Breast epithelium (tissue), 4 donors: ENCODE results near the gene MUC4. TPM values are rescaled to one million over a fixed set of nuclear protein-coding genes. Genes with fewer than 3 reads are reported as not detected.
"Not testable (repeated sequence)": the region's sequence is repeated elsewhere in the genome, so short reads cannot be mapped to it uniquely, and the experiment has no call there.

Experiments
- DNase-seq, 2 donors: peaks; one replicate each; pipeline ENCODE4 v3.0.0-alpha.2; 2019; ENCODE audit warnings: low spot score in 2 of 2
- H3K27ac ChIP-seq, 2 donors: fragments of 200-600 bp; sonication (generic) in 1 of 2; one replicate each; pipeline ENCODE4 v1.5.1; 2016 to 2019; ENCODE audit warnings: mild to moderate bottlenecking in 1 of 2
- H3K27me3 ChIP-seq, 2 donors: fragments of 200-600 bp; sonication (generic) in 1 of 2; one replicate each; pipeline versions ENCODE4 v1.5.1 to v1.6.0; 2017 to 2019; ENCODE audit warnings: control low read depth in 1 of 2, mild to moderate bottlenecking in 1 of 2
- H3K36me3 ChIP-seq: fragments of 200-600 bp; one replicate; pipeline ENCODE4 v1.5.1; 2019
- H3K4me1 ChIP-seq, 2 donors: fragments of 200-600 bp; sonication (generic); one replicate each; pipeline ENCODE4 v1.5.1; 2016 to 2019; ENCODE audit warnings: control low read depth in 1 of 2
- H3K4me3 ChIP-seq, 3 donors: fragments of 200-600 bp; sonication (generic); 1 replicate in 2 of 3; 2 replicates in 1 of 3; pipeline ENCODE4 v1.5.1; 2016 to 2019; ENCODE audit warnings: mild to moderate bottlenecking in 3 of 3, moderate library complexity in 2 of 3
- H3K9me3 ChIP-seq, 2 donors: fragments of 200-600 bp; sonication (generic) in 1 of 2; one replicate each; pipeline ENCODE4 v1.5.1; 2016 to 2019; ENCODE audit warnings: control low read depth in 1 of 2
- CTCF ChIP-seq, 3 donors: fragments of 450-650 bp; IDR thresholded peaks; one replicate each; pipeline ENCODE4 v1.5.1; 2016 to 2017; ENCODE audit warnings: antibody characterized with exemption in 3 of 3, mild to moderate bottlenecking in 3 of 3, moderate library complexity in 3 of 3
- POLR2A ChIP-seq: fragments of 450-650 bp; IDR thresholded peaks from one replicate; pipeline ENCODE4 v1.6.1; 2016; ENCODE audit warnings: antibody characterized with exemption, mild to moderate bottlenecking, moderate library complexity
- POLR2AphosphoS5 ChIP-seq, 3 donors: sonication (generic); formaldehyde crosslinking; IDR thresholded peaks; one replicate each; pipeline ENCODE4 v1.6.1; 2017; ENCODE audit warnings: antibody characterized with exemption in 3 of 3
- intact Hi-C: fragments of 100-400 bp; cut with DNase I; formaldehyde crosslinking; loops from one replicate; pipeline ENCODE4 v1.15.1; 2023; ENCODE audit warnings: low total_unique reads
- total RNA-seq, 3 donors: library from RNA; depleted of rRNA; stranded (reverse); fragments of >200 nt; gene quantifications; one replicate each; pipeline ENCODE4 v1.1.0, GENCODE V29; 2016

MUC4 gene
- total RNA-seq, 3 donors from 2014 or later, result under 0.01 to 1.3 TPM; not detected in 1

- Histone ChIP-seq H3K4me1 (no peaks in the 10 kb centered on the region), H3K27ac (no peak overlapping the region), H3K4me3 (no peak overlapping the region), H3K36me3 (no peaks in the 10 kb centered on the region), H3K9me3 (no peaks in the 10 kb centered on the region), H3K27me3 (no peaks in the 10 kb centered on the region)
- no peak for DNase-seq
- TF ChIP-seq CTCF (IDR thresholded peaks at IDR 0.05) (no peak), POLR2A (no peak), POLR2AphosphoS5 (IDR thresholded peaks at IDR 0.05) (no peak)
- intact Hi-C loops, result no loop called here
Observed at GRCh38 chr3:195714380-195715011, 97.2 kb downstream of the MUC4 start.

GRCh38 chr3:195713150-195713549 is 98.6 kb downstream of the MUC4 start:
- not testable (repeated sequence) for H3K36me3 ChIP-seq

GRCh38 chr3:195712535-195712910 is 99.2 kb downstream of the MUC4 start:
- H3K9me3 ChIP-seq, H3K27me3 ChIP-seq, DNase-seq, H3K27ac ChIP-seq, H3K4me3 ChIP-seq, H3K36me3 ChIP-seq, H3K4me1 ChIP-seq, intact Hi-C loops: not testable (repeated sequence)

More at GRCh38 chr3:195713150-195713549, 98.6 kb downstream of the MUC4 start:
- H3K4me3 ChIP-seq, H3K27me3 ChIP-seq, DNase-seq, intact Hi-C loops, H3K4me1 ChIP-seq, H3K27ac ChIP-seq, H3K9me3 ChIP-seq: not testable (repeated sequence)

- H3K27me3 ChIP-seq, result no peaks in the 10 kb centered on the region
- H3K36me3 ChIP-seq, result no peaks in the 10 kb centered on the region
- no peak for TF ChIP-seq CTCF (IDR thresholded peaks at IDR 0.05)
- intact Hi-C loops, result no loop called here
- H3K9me3 ChIP-seq, result no peaks in the 10 kb centered on the region
- DNase-seq, result no peak
- no peak overlapping the region for H3K27ac ChIP-seq
- H3K4me1 ChIP-seq, result no peaks in the 10 kb centered on the region
- no peak overlapping the region for H3K4me3 ChIP-seq
Observed at GRCh38 chr3:195711813-195712534, 99.8 kb downstream of the MUC4 start.

GRCh38 chr3:195711091-195711812 is 100.5 kb downstream of the MUC4 start:
- H3K4me3 ChIP-seq, H3K36me3 ChIP-seq, intact Hi-C loops, DNase-seq, H3K4me1 ChIP-seq, H3K27ac ChIP-seq, H3K9me3 ChIP-seq, H3K27me3 ChIP-seq: not testable (repeated sequence)

GRCh38 chr3:195710126-195710905 is 101.4 kb downstream of the MUC4 start:
- H3K36me3 ChIP-seq, DNase-seq, H3K27me3 ChIP-seq, H3K4me1 ChIP-seq, H3K4me3 ChIP-seq, H3K27ac ChIP-seq, intact Hi-C loops, H3K9me3 ChIP-seq: not testable (repeated sequence)

- DNase-seq, result no peak
- TF ChIP-seq POLR2AphosphoS5 (IDR thresholded peaks at IDR 0.05), result no peak
- H3K27ac ChIP-seq, result no peak overlapping the region
- H3K9me3 ChIP-seq, result no peaks in the 10 kb centered on the region
- no peaks in the 10 kb centered on the region for H3K36me3 ChIP-seq
- H3K4me3 ChIP-seq, result no peak overlapping the region
- no peaks in the 10 kb centered on the region for H3K27me3 ChIP-seq
- intact Hi-C loops, result no loop called here
- no peaks in the 10 kb centered on the region for H3K4me1 ChIP-seq
Observed at GRCh38 chr3:195709676-195710085, 102.0 kb downstream of the MUC4 start.
